ENCODE data around the gene CTSH. TPM values are rescaled to one million over a fixed set of nuclear protein-coding genes. Genes with fewer than 3 reads are reported as not detected.

The CTSH gene
- total RNA-seq, 2 donors from 2014 or later = 61.9 to 101 TPM

GRCh38 chr15:78937132-78937739 is 7.6 kb downstream of the CTSH start:
- no peak overlapping the region for H3K4me3 Mint-ChIP-seq
- H3K9me3 Mint-ChIP-seq = peaks cover 2% of the 10 kb centered on the region
- Histone ChIP-seq H3K4me3 (ENCODE audit: low read length) (no peak overlapping the region), H3K27ac (ENCODE audit: low read depth, low read length) (no peak overlapping the region), H3K27me3 (ENCODE audit: control insufficient read depth, insufficient read depth, low read length, poor library complexity, severe bottlenecking) (no peaks in the 10 kb centered on the region), H3K36me3 (ENCODE audit: control insufficient read depth, insufficient read depth, low read length) (peaks cover 18% of the 10 kb centered on the region), H3K4me1 (ENCODE audit: control insufficient read depth, insufficient read depth, low read length) (no peaks in the 10 kb centered on the region), H3K9me3 (ENCODE audit: control insufficient read depth, low read length) (no peaks in the 10 kb centered on the region), H3K9ac (ENCODE audit: extremely low read depth, low read length, poor library complexity, severe bottlenecking) (no peak overlapping the region)
- no peak for DNase-seq
- peaks cover 14% of the 10 kb centered on the region for H3K36me3 Mint-ChIP-seq (ENCODE audit: low read depth)
- WGBS, 2 experiments (ENCODE audit: insufficient coverage in 1 of 2, insufficient read length in 1 of 2) = 87 to 93% methylated on average over 12 to 14 of the region's 14 CpGs
- peaks cover under 1% of the 10 kb centered on the region for H3K27me3 Mint-ChIP-seq (ENCODE audit: insufficient read depth)
- H3K4me1 Mint-ChIP-seq = no peaks in the 10 kb centered on the region
- no peak overlapping the region for H3K27ac Mint-ChIP-seq
- TF ChIP-seq, protein P1, sequence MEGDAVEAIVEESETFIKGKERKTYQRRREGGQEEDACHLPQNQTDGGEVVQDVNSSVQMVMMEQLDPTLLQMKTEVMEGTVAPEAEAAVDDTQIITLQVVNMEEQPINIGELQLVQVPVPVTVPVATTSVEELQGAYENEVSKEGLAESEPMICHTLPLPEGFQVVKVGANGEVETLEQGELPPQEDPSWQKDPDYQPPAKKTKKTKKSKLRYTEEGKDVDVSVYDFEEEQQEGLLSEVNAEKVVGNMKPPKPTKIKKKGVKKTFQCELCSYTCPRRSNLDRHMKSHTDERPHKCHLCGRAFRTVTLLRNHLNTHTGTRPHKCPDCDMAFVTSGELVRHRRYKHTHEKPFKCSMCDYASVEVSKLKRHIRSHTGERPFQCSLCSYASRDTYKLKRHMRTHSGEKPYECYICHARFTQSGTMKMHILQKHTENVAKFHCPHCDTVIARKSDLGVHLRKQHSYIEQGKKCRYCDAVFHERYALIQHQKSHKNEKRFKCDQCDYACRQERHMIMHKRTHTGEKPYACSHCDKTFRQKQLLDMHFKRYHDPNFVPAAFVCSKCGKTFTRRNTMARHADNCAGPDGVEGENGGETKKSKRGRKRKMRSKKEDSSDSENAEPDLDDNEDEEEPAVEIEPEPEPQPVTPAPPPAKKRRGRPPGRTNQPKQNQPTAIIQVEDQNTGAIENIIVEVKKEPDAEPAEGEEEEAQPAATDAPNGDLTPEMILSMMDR (conservative IDR thresholded peaks at IDR 0.05) = no peak

GRCh38 chr15:78934655-78935023 is 10.2 kb downstream of the CTSH start:
- TF ChIP-seq, protein P1 (conservative IDR thresholded peaks at IDR 0.05) = no peak

GRCh38 chr15:78933823-78934654 is 10.8 kb downstream of the CTSH start:
- no peaks in the 10 kb centered on the region for H3K9me3 ChIP-seq (ENCODE audit: control insufficient read depth, low read length)
- H3K27me3 ChIP-seq (ENCODE audit: control insufficient read depth, insufficient read depth, low read length, poor library complexity, severe bottlenecking) = no peaks in the 10 kb centered on the region
- H3K36me3 Mint-ChIP-seq (ENCODE audit: low read depth) = peaks cover 14% of the 10 kb centered on the region
- no peaks in the 10 kb centered on the region for H3K27me3 Mint-ChIP-seq (ENCODE audit: insufficient read depth)
- TF ChIP-seq, protein P1 (conservative IDR thresholded peaks at IDR 0.05) = no peak
- no peaks in the 10 kb centered on the region for H3K4me1 Mint-ChIP-seq
- H3K4me3 ChIP-seq (ENCODE audit: low read length) = no peak overlapping the region
- H3K27ac ChIP-seq (ENCODE audit: low read depth, low read length) = no peak overlapping the region
- no peaks in the 10 kb centered on the region for H3K4me1 ChIP-seq (ENCODE audit: control insufficient read depth, insufficient read depth, low read length)
- H3K27ac Mint-ChIP-seq = no peak overlapping the region
- peaks cover 18% of the 10 kb centered on the region for H3K36me3 ChIP-seq (ENCODE audit: control insufficient read depth, insufficient read depth, low read length)
- DNase-seq = peak; percentile 43
- no peak overlapping the region for H3K9ac ChIP-seq (ENCODE audit: extremely low read depth, low read length, poor library complexity, severe bottlenecking)
- WGBS, 2 experiments (ENCODE audit: insufficient coverage in 1 of 2, insufficient read length in 1 of 2) = 93 to 94% methylated on average over 15 to 20 of the region's 20 CpGs
- H3K4me3 Mint-ChIP-seq = no peak overlapping the region
- no peaks in the 10 kb centered on the region for H3K9me3 Mint-ChIP-seq

More at GRCh38 chr15:78934655-78935023, 10.2 kb downstream of the CTSH start:
- Mint-ChIP-seq H3K9me3 (no peaks in the 10 kb centered on the region), H3K27me3 (ENCODE audit: insufficient read depth) (no peaks in the 10 kb centered on the region), H3K4me3 (no peak overlapping the region), H3K27ac (no peak overlapping the region), H3K36me3 (ENCODE audit: low read depth) (peaks cover 14% of the 10 kb centered on the region), H3K4me1 (no peaks in the 10 kb centered on the region)
- H3K4me3 ChIP-seq (ENCODE audit: low read length) = no peak overlapping the region
- no peak for DNase-seq
- no peak overlapping the region for H3K27ac ChIP-seq (ENCODE audit: low read depth, low read length)
- no peaks in the 10 kb centered on the region for H3K9me3 ChIP-seq (ENCODE audit: control insufficient read depth, low read length)
- H3K36me3 ChIP-seq (ENCODE audit: control insufficient read depth, insufficient read depth, low read length) = peaks cover 18% of the 10 kb centered on the region
- H3K27me3 ChIP-seq (ENCODE audit: control insufficient read depth, insufficient read depth, low read length, poor library complexity, severe bottlenecking) = no peaks in the 10 kb centered on the region
- 84 to 92% methylated on average over 2 to 5 of the region's 5 CpGs for WGBS, 2 experiments (ENCODE audit: insufficient coverage in 1 of 2, insufficient read length in 1 of 2)
- no peaks in the 10 kb centered on the region for H3K4me1 ChIP-seq (ENCODE audit: control insufficient read depth, insufficient read depth, low read length)
- H3K9ac ChIP-seq (ENCODE audit: extremely low read depth, low read length, poor library complexity, severe bottlenecking) = no peak overlapping the region

Data from endodermal cell (in vitro differentiated cells).